ENCODE data around the gene R3HDM2. TPM values are rescaled to one million over a fixed set of nuclear protein-coding genes. Genes with fewer than 3 reads are reported as not detected.

The R3HDM2 gene
- total RNA-seq, 1 donor from 2014 or later: 19.2 TPM

DNA sequence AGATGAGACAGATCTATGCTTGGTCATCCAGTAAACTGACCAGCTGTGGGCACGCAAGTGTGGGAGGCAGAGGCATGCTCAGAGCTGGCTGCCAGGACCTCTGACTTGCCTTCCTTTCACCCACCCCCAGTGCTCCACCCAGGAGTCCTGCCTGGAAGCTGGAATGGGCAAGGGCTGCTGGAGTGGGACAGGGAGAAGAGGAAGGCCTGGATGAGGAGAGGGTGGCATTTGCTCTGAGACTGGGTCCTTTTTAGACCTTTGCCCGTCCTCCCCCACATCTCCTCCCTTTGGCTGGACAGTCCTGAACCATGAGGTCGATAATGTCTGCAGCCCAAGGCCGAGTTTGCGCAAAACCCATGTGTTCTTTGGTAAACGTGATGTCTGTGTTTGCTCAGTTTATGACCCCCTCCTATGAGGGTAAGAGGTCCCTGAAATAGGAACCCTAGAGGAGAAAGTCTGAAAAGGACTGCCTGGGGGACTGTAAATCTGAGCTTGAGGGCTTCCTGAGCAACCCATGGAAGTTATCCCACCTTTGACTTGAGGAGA lies 20.5 kb upstream of the R3HDM2 start:
- H3K4me1 Mint-ChIP-seq (ENCODE audit: low read depth, unreplicated experiment): peaks cover 31% of the 10 kb centered on the region
- no peaks in the 10 kb centered on the region for H3K36me3 ChIP-seq (ENCODE audit: insufficient read depth, low read length)
- H3K4me2 ChIP-seq (ENCODE audit: low read length): peak overlapping the region; percentile 77
- H3K4me3 ChIP-seq (ENCODE audit: insufficient read depth, low read depth, low read length): no peak overlapping the region
- H3K36me3 Mint-ChIP-seq (ENCODE audit: low read depth, unreplicated experiment): no peaks in the 10 kb centered on the region
- TF ChIP-seq, protein P1, sequence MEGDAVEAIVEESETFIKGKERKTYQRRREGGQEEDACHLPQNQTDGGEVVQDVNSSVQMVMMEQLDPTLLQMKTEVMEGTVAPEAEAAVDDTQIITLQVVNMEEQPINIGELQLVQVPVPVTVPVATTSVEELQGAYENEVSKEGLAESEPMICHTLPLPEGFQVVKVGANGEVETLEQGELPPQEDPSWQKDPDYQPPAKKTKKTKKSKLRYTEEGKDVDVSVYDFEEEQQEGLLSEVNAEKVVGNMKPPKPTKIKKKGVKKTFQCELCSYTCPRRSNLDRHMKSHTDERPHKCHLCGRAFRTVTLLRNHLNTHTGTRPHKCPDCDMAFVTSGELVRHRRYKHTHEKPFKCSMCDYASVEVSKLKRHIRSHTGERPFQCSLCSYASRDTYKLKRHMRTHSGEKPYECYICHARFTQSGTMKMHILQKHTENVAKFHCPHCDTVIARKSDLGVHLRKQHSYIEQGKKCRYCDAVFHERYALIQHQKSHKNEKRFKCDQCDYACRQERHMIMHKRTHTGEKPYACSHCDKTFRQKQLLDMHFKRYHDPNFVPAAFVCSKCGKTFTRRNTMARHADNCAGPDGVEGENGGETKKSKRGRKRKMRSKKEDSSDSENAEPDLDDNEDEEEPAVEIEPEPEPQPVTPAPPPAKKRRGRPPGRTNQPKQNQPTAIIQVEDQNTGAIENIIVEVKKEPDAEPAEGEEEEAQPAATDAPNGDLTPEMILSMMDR (IDR thresholded peaks at IDR 0.05; ENCODE audit: insufficient read depth, low read depth, low read length): no peak
- TF ChIP-seq EZH2 (IDR thresholded peaks at IDR 0.05; ENCODE audit: insufficient read depth, low read length): no peak
- peak overlapping the region; percentile 85 for H3K27ac Mint-ChIP-seq (ENCODE audit: unreplicated experiment)
- no peak overlapping the region for H3K4me3 Mint-ChIP-seq (ENCODE audit: unreplicated experiment)
- H3K9me3 ChIP-seq (ENCODE audit: insufficient read depth, low read depth, low read length): no peaks in the 10 kb centered on the region
- H3K4me1 ChIP-seq (ENCODE audit: insufficient read depth, low read length): peaks cover 18% of the 10 kb centered on the region
- H4K20me1 ChIP-seq (ENCODE audit: insufficient read depth, low read length): no peaks in the 10 kb centered on the region
- DNase-seq (ENCODE audit: low read depth): no peak
- peaks cover 5% of the 10 kb centered on the region for H3K27me3 ChIP-seq (ENCODE audit: insufficient read depth, low read length)
- FAIRE-seq: no peak
- H3K79me2 ChIP-seq (ENCODE audit: insufficient read depth, low read length): no peaks in the 10 kb centered on the region
- peaks cover 4% of the 10 kb centered on the region for H3K27me3 Mint-ChIP-seq (ENCODE audit: low read depth, unreplicated experiment)
- no peak overlapping the region for H3K9ac ChIP-seq (ENCODE audit: low read length)
- H2AFZ ChIP-seq (ENCODE audit: low read depth, low read length): no peak overlapping the region
- peaks cover 10% of the 10 kb centered on the region for H3K9me3 Mint-ChIP-seq (ENCODE audit: unreplicated experiment)
- no peak overlapping the region for H3K27ac ChIP-seq (ENCODE audit: low read depth, low read length)

DNA sequence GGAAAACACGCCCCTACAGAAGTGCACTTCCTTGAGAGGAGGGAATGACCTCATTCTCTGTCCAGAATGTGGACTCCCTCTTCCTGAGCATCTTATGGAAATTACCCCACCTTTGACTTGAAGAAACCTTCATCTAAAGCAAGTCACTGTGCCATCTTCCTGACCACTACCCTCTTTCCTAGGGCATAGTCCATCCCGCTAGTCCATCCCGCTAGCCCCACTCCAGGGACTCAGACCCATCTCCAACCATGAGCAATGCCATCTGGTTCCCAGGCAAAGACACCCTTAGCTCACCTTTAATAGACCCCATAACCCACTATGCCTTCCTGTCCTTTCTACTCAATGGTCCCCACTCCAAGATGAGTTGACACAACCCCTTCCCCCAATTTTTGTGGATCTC lies 19.2 kb upstream of the R3HDM2 start:
- DNase-seq (ENCODE audit: low read depth): no peak
- H3K4me3 Mint-ChIP-seq (ENCODE audit: unreplicated experiment): no peak overlapping the region
- H3K27ac Mint-ChIP-seq (ENCODE audit: unreplicated experiment): no peak overlapping the region

DNA sequence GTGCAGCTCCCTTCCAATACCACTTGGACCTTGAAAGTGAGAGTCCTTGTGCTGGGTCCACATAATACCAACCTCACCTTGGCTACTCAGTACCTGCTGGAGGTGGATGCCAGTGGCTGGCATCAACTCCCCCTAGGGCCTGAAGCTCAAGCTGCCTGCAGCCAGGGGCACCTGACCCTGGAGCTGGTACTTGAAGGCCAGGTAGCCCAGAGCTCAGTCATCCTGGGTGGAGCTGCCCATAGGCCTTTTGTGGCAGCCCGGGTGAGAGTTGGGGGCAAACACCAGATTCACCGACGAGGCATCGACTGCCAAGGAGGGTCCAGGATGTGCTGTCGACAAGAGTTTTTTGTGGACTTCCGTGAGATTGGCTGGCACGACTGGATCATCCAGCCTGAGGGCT lies 18.5 kb upstream of the R3HDM2 start:
- Histone ChIP-seq H2AFZ (ENCODE audit: low read depth, low read length) (no peak overlapping the region), H4K20me1 (ENCODE audit: insufficient read depth, low read length) (no peaks in the 10 kb centered on the region), H3K27ac (ENCODE audit: low read depth, low read length) (no peak overlapping the region), H3K9ac (ENCODE audit: low read length) (no peak overlapping the region), H3K4me2 (ENCODE audit: low read length) (no peak overlapping the region), H3K9me3 (ENCODE audit: insufficient read depth, low read depth, low read length) (no peaks in the 10 kb centered on the region), H3K4me1 (ENCODE audit: insufficient read depth, low read length) (peaks cover 18% of the 10 kb centered on the region), H3K36me3 (ENCODE audit: insufficient read depth, low read length) (no peaks in the 10 kb centered on the region), H3K79me2 (ENCODE audit: insufficient read depth, low read length) (no peaks in the 10 kb centered on the region), H3K4me3 (ENCODE audit: insufficient read depth, low read depth, low read length) (no peak overlapping the region), H3K27me3 (ENCODE audit: insufficient read depth, low read length) (no peaks in the 10 kb centered on the region)
- no peak for TF ChIP-seq EZH2 (IDR thresholded peaks at IDR 0.05; ENCODE audit: insufficient read depth, low read length)
- TF ChIP-seq, protein P1 (IDR thresholded peaks at IDR 0.05; ENCODE audit: insufficient read depth, low read depth, low read length): no peak
- Mint-ChIP-seq H3K27ac (ENCODE audit: unreplicated experiment) (no peak overlapping the region), H3K36me3 (ENCODE audit: low read depth, unreplicated experiment) (no peaks in the 10 kb centered on the region), H3K4me1 (ENCODE audit: low read depth, unreplicated experiment) (peaks cover 16% of the 10 kb centered on the region), H3K4me3 (ENCODE audit: unreplicated experiment) (no peak overlapping the region), H3K9me3 (ENCODE audit: unreplicated experiment) (peaks cover 10% of the 10 kb centered on the region), H3K27me3 (ENCODE audit: low read depth, unreplicated experiment) (peaks cover 4% of the 10 kb centered on the region)
- DNase-seq (ENCODE audit: low read depth): no peak
- no peak for FAIRE-seq

More for the DNA sequence above, 19.2 kb upstream of the R3HDM2 start:
- no peak for TF ChIP-seq EZH2 (IDR thresholded peaks at IDR 0.05; ENCODE audit: insufficient read depth, low read length)
- TF ChIP-seq, protein P1 (IDR thresholded peaks at IDR 0.05; ENCODE audit: insufficient read depth, low read depth, low read length): no peak
- Histone ChIP-seq H3K27ac (ENCODE audit: low read depth, low read length) (no peak overlapping the region), H3K4me3 (ENCODE audit: insufficient read depth, low read depth, low read length) (no peak overlapping the region), H3K9ac (ENCODE audit: low read length) (no peak overlapping the region), H3K36me3 (ENCODE audit: insufficient read depth, low read length) (no peaks in the 10 kb centered on the region), H4K20me1 (ENCODE audit: insufficient read depth, low read length) (no peaks in the 10 kb centered on the region), H3K79me2 (ENCODE audit: insufficient read depth, low read length) (no peaks in the 10 kb centered on the region), H3K27me3 (ENCODE audit: insufficient read depth, low read length) (no peaks in the 10 kb centered on the region), H2AFZ (ENCODE audit: low read depth, low read length) (no peak overlapping the region), H3K4me1 (ENCODE audit: insufficient read depth, low read length) (peaks cover 18% of the 10 kb centered on the region), H3K4me2 (ENCODE audit: low read length) (no peak overlapping the region), H3K9me3 (ENCODE audit: insufficient read depth, low read depth, low read length) (no peaks in the 10 kb centered on the region)
- no peaks in the 10 kb centered on the region for H3K36me3 Mint-ChIP-seq (ENCODE audit: low read depth, unreplicated experiment)
- FAIRE-seq: no peak
- H3K27me3 Mint-ChIP-seq (ENCODE audit: low read depth, unreplicated experiment): peaks cover 4% of the 10 kb centered on the region
- peaks cover 22% of the 10 kb centered on the region for H3K4me1 Mint-ChIP-seq (ENCODE audit: low read depth, unreplicated experiment)
- H3K9me3 Mint-ChIP-seq (ENCODE audit: unreplicated experiment): peaks cover 10% of the 10 kb centered on the region

Data from astrocyte (in vitro differentiated cells and primary cell).